ENCODE data around the gene TDRD6.

Gene TDRD6

GRCh38 chr6:46684771-46685170, 2.9 kb upstream of the TDRD6 start:
- DNase-seq = peak; percentile 16

GRCh38 chr6:46688117-46688965, 656 bp downstream of the TDRD6 start:
- no peak for DNase-seq

GRCh38 chr6:46688966-46689335, 1.3 kb downstream of the TDRD6 start:
- no peak for DNase-seq

GRCh38 chr6:46689657-46690056, 2.0 kb downstream of the TDRD6 start:
- no peak for DNase-seq

- no peak for DNase-seq
Observed at GRCh38 chr6:46690141-46690755, 2.6 kb downstream of the TDRD6 start.

- DNase-seq = no peak
Observed at GRCh38 chr6:46690911-46691451, 3.3 kb downstream of the TDRD6 start.

GRCh38 chr6:46699970-46700369, 12.3 kb downstream of the TDRD6 start:
- DNase-seq = no peak

GRCh38 chr6:46704562-46704961, 16.9 kb downstream of the TDRD6 start:
- DNase-seq = no peak

- no peak for DNase-seq
Observed at GRCh38 chr6:46706464-46706863, 18.8 kb downstream of the TDRD6 start.

- DNase-seq = no peak
Observed at GRCh38 chr6:46711491-46711890, 23.8 kb downstream of the TDRD6 start.

- no peak for DNase-seq
Observed at GRCh38 chr6:46715141-46715540, 27.5 kb downstream of the TDRD6 start.

- DNase-seq = peak; percentile 15
Observed at GRCh38 chr6:46719099-46719498, 31.4 kb downstream of the TDRD6 start.

GRCh38 chr6:46720401-46720800, 32.7 kb downstream of the TDRD6 start:
- DNase-seq = no peak

GRCh38 chr6:46729787-46730326, 42.2 kb downstream of the TDRD6 start:
- no peak for DNase-seq

GRCh38 chr6:46730921-46731461, 43.3 kb downstream of the TDRD6 start:
- no peak for DNase-seq

GRCh38 chr6:46733341-46733801, 45.7 kb downstream of the TDRD6 start:
- DNase-seq = no peak

GRCh38 chr6:46734867-46735719, 47.4 kb downstream of the TDRD6 start, which contains the start of gene PLA2G7:
Gene PLA2G7, minus strand, starts transcription at chr6:46735375. Its CDS starts 12,484 bp downstream, at chr6:46722891.
- peak; percentile 2 for DNase-seq

GRCh38 chr6:46735720-46736031, 48.0 kb downstream of the TDRD6 start:
- no peak for DNase-seq

GRCh38 chr6:46736906-46737305, 49.2 kb downstream of the TDRD6 start:
- no peak for DNase-seq

- DNase-seq = no peak
Observed at GRCh38 chr6:46741482-46741881, 53.8 kb downstream of the TDRD6 start.

GRCh38 chr6:46741910-46742309, 54.2 kb downstream of the TDRD6 start:
- DNase-seq = no peak

- no peak for DNase-seq
Observed at GRCh38 chr6:46743425-46744158, 55.9 kb downstream of the TDRD6 start.

All from fibroblast of skin of right quadriceps (primary cell).